SU-DHL-6 (cell line): Measurements from ENCODE around the gene PRDM16.

Source experiments
- H2AFZ ChIP-seq: fragments of 200-600 bp; sonication (generic); 2 replicates; pipeline ENCODE4 v1.6.1; 2014; ENCODE audit warnings: low read depth, mild to moderate bottlenecking, moderate library complexity, mixed read lengths, antibody characterized with exemption, low read length; ENCODE audit not compliant: severe bottlenecking
- H3F3A ChIP-seq: fragments of 200-600 bp; shearing (Covaris generic); 2 replicates; pipeline ENCODE4 v1.6.0; 2016; ENCODE audit warnings: antibody characterized with exemption, mild to moderate bottlenecking; ENCODE audit not compliant: insufficient read depth
- H3K27ac ChIP-seq: fragments of 200-600 bp; sonication (generic); 2 replicates; pipeline ENCODE4 v1.5.1; 2016; ENCODE audit warnings: low read depth, mild to moderate bottlenecking, low read length, moderate library complexity, mixed read lengths
- H3K27me3 ChIP-seq: fragments of 200-600 bp; sonication (generic), shearing (Covaris generic); 2 replicates; pipeline ENCODE4 v1.6.0; 2014; ENCODE audit warnings: mild to moderate bottlenecking, low read length
- H3K36me3 ChIP-seq: fragments of 200-600 bp; sonication (generic); 2 replicates; pipeline ENCODE4 v1.6.1; 2014; ENCODE audit warnings: mild to moderate bottlenecking, low read length, mixed read lengths
- H3K4me2 ChIP-seq: fragments of 300-600, 200-600 bp; shearing (Covaris generic), sonication (generic); 2 replicates; pipeline ENCODE4 v1.6.0; 2014; ENCODE audit warnings: low read length, low read depth, mild to moderate bottlenecking; ENCODE audit not compliant: poor library complexity, severe bottlenecking
- H3K4me3 ChIP-seq: fragments of 200-600 bp; sonication (generic); 2 replicates; pipeline ENCODE4 v1.5.1; 2014; ENCODE audit warnings: antibody characterized with exemption, low read length, mild to moderate bottlenecking, mixed read lengths; ENCODE audit not compliant: insufficient read depth, poor library complexity, severe bottlenecking
- H3K79me2 ChIP-seq: fragments of 200-600 bp; sonication (generic); 2 replicates; pipeline ENCODE4 v1.6.1; 2014; ENCODE audit warnings: mild to moderate bottlenecking, low read length, moderate library complexity; ENCODE audit not compliant: insufficient read depth
- H3K9ac ChIP-seq: fragments of 200-600 bp; sonication (generic); 2 replicates; pipeline ENCODE4 v1.7.0; 2014; ENCODE audit warnings: mild to moderate bottlenecking, low read length
- H3K9me2 ChIP-seq: fragments of 200-600 bp; sonication (generic); replicated peaks from 2 replicates; pipeline ENCODE4 v1.6.1; 2014; ENCODE audit warnings: low read length; ENCODE audit not compliant: insufficient read depth
- H3K9me3 ChIP-seq: fragments of 200-600 bp; sonication (generic); 2 replicates; pipeline ENCODE4 v1.6.1; 2014; ENCODE audit warnings: low read length, mixed read lengths; ENCODE audit not compliant: insufficient read depth
- H4K20me1 ChIP-seq: fragments of 200-600 bp; sonication (generic); 2 replicates; pipeline ENCODE4 v1.6.1; 2014; ENCODE audit warnings: low read depth, mild to moderate bottlenecking, antibody characterized with exemption, low read length, moderate library complexity, mixed read lengths
- EZH2phosphoT487 ChIP-seq: fragments of 200-600 bp; sonication (generic), shearing (Covaris generic); conservative IDR thresholded peaks from 2 replicates; pipeline ENCODE4 v1.6.1; 2018; ENCODE audit warnings: mild to moderate bottlenecking, antibody characterized with exemption, low read length, moderate library complexity, mixed read lengths
- TF ChIP-seq, protein P1 (sequence below): fragments of 200-600 bp; sonication (generic); IDR thresholded peaks from one replicate; pipeline ENCODE4 v1.5.1; 2017; ENCODE audit warnings: antibody characterized with exemption, mild to moderate bottlenecking, low read length, moderate library complexity; ENCODE audit not compliant: insufficient read depth, poor library complexity, severe bottlenecking

Gene PRDM16

GRCh38 chr1:3248155-3249141 lies 179.4 kb downstream of the PRDM16 start:
- Histone ChIP-seq H3K9me2 (no peaks in the 10 kb centered on the region), H3K79me2 (no peaks in the 10 kb centered on the region), H3K4me3 (no peak overlapping the region), H3F3A (no peaks in the 10 kb centered on the region), H3K36me3 (no peaks in the 10 kb centered on the region), H3K4me2 (no peak overlapping the region), H4K20me1 (no peaks in the 10 kb centered on the region), H3K9me3 (no peaks in the 10 kb centered on the region), H3K9ac (no peak overlapping the region), H2AFZ (no peak overlapping the region), H3K27ac (no peak overlapping the region), H3K27me3 (no peaks in the 10 kb centered on the region)
- TF ChIP-seq, protein P1, sequence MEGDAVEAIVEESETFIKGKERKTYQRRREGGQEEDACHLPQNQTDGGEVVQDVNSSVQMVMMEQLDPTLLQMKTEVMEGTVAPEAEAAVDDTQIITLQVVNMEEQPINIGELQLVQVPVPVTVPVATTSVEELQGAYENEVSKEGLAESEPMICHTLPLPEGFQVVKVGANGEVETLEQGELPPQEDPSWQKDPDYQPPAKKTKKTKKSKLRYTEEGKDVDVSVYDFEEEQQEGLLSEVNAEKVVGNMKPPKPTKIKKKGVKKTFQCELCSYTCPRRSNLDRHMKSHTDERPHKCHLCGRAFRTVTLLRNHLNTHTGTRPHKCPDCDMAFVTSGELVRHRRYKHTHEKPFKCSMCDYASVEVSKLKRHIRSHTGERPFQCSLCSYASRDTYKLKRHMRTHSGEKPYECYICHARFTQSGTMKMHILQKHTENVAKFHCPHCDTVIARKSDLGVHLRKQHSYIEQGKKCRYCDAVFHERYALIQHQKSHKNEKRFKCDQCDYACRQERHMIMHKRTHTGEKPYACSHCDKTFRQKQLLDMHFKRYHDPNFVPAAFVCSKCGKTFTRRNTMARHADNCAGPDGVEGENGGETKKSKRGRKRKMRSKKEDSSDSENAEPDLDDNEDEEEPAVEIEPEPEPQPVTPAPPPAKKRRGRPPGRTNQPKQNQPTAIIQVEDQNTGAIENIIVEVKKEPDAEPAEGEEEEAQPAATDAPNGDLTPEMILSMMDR, result no peak
- no peak for TF ChIP-seq EZH2phosphoT487

DNA sequence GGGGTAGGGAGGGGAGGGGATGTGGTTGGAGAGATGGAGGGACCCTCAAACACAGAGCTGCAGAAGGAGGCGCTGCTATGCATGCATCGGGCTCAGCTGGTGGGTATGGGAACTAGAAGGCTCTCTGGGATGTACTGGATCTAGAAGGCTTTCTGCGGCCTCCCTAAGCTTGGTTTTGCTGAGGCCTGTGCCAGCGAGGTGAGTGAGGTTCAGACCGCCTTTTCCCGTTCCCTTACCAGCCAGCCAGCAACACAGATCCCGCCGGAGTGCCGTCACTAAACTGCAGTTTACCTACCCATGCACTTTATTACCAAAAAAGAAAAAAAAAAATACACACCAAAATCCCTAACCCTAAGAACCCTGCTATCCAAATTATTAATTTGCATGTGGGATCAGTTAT lies 180.2 kb downstream of the PRDM16 start:
- Histone ChIP-seq H4K20me1 (no peaks in the 10 kb centered on the region), H3F3A (no peaks in the 10 kb centered on the region), H3K27ac (no peak overlapping the region), H3K4me3 (no peak overlapping the region), H2AFZ (no peak overlapping the region), H3K36me3 (no peaks in the 10 kb centered on the region), H3K9me3 (no peaks in the 10 kb centered on the region), H3K79me2 (no peaks in the 10 kb centered on the region), H3K9me2 (no peaks in the 10 kb centered on the region), H3K4me2 (no peak overlapping the region), H3K9ac (no peak overlapping the region), H3K27me3 (no peaks in the 10 kb centered on the region)
- TF ChIP-seq, protein P1, result no peak
- no peak for TF ChIP-seq EZH2phosphoT487

DNA sequence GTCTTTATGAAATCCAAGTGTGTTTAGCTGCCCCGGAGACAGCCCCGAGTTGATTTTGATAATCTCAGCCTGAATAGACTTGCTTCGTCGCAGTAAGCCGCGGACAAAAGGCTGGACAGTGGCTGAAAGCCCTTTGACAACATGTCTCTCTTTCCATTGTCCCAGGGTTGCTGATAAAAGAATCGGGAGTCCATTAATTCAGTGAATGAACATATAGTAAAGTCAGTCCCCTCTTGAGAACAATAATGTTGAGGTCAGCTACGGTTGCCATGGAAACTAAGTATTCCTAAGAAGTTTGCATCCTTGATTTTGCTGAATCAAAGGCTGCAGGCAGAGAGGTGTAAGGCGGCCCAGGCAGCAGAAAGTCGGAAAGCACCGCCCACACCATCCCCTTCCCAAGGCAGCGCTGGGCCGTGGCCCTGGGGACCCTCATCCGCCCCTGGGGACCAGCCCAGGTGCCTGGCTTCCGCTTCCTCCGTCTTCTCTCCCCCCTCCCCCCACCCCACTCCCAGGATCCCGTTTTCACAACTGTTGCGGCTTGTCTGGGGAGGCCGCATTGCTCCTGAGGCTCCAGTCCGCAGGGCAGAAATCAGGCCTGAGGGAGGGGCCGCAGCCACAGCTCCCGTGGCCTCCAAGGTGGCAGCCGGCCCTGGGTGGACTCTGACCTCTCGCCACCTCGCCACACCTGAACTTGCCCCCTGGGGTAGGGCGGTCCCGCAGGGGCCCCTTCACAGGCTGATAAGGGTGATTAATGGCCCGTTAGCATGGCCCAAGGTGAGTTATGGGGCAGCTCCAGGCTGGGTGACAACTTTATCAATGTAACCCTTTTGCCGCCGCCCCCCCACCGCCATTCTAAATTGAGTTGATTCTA lies 180.9 kb downstream of the PRDM16 start:
- Histone ChIP-seq H3K9me2 (no peaks in the 10 kb centered on the region), H3K79me2 (no peaks in the 10 kb centered on the region), H3K4me2 (no peak overlapping the region), H3K36me3 (no peaks in the 10 kb centered on the region), H3F3A (no peaks in the 10 kb centered on the region), H3K9ac (no peak overlapping the region), H3K9me3 (no peaks in the 10 kb centered on the region), H2AFZ (no peak overlapping the region), H3K4me3 (no peak overlapping the region), H3K27me3 (no peaks in the 10 kb centered on the region), H3K27ac (no peak overlapping the region), H4K20me1 (no peaks in the 10 kb centered on the region)
- TF ChIP-seq, protein P1, result no peak
- no peak for TF ChIP-seq EZH2phosphoT487
